ENCODE data around the gene GATA5.

DNA sequence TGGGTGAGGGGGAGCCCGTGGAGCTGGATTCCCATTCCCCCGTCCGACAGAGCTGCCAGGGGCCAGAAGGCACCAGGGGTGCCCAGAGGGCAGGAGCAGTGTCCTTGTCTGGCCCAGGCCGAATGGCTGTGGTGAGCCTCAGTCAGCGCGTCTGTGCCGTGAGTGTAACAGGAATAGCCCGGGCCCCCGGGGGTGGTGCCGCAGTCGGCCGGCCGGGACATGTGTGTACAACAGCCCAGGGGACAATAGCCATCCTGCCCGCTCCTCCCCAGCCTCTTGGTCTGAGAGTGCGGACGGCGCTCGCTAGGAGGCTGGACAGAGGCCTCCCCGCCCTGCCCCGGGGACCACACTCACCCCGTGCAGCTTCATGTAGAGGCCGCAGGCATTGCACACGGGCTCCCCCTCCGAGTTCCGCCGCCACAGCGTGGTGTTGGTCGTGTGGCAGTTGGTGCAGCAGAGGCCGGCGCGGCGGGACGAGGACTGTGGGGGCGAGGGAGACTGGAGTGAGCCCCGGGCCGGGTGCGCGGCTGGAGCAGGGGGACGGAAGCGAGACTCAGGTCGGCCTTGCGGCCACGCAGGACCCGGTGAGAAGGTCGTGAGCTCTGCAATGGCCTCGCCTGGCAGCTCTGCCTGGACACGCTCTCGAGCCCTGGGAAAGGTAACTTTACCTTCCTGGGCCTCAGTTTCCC, 9.6 kb downstream of the GATA5 start:
- no peak for TF ChIP-seq POLR2A (IDR thresholded peaks at IDR 0.05)
- TF ChIP-seq, protein P1, sequence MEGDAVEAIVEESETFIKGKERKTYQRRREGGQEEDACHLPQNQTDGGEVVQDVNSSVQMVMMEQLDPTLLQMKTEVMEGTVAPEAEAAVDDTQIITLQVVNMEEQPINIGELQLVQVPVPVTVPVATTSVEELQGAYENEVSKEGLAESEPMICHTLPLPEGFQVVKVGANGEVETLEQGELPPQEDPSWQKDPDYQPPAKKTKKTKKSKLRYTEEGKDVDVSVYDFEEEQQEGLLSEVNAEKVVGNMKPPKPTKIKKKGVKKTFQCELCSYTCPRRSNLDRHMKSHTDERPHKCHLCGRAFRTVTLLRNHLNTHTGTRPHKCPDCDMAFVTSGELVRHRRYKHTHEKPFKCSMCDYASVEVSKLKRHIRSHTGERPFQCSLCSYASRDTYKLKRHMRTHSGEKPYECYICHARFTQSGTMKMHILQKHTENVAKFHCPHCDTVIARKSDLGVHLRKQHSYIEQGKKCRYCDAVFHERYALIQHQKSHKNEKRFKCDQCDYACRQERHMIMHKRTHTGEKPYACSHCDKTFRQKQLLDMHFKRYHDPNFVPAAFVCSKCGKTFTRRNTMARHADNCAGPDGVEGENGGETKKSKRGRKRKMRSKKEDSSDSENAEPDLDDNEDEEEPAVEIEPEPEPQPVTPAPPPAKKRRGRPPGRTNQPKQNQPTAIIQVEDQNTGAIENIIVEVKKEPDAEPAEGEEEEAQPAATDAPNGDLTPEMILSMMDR (IDR thresholded peaks at IDR 0.05) = no peak
